ENCODE measurements around the gene USP20. TPM values are rescaled to one million over a fixed set of nuclear protein-coding genes. Genes with fewer than 3 reads are reported as not detected.

The USP20 gene
- total and polyA plus RNA-seq, 5 donors = 12.9 to 18.4 (median 15.6) TPM

DNA sequence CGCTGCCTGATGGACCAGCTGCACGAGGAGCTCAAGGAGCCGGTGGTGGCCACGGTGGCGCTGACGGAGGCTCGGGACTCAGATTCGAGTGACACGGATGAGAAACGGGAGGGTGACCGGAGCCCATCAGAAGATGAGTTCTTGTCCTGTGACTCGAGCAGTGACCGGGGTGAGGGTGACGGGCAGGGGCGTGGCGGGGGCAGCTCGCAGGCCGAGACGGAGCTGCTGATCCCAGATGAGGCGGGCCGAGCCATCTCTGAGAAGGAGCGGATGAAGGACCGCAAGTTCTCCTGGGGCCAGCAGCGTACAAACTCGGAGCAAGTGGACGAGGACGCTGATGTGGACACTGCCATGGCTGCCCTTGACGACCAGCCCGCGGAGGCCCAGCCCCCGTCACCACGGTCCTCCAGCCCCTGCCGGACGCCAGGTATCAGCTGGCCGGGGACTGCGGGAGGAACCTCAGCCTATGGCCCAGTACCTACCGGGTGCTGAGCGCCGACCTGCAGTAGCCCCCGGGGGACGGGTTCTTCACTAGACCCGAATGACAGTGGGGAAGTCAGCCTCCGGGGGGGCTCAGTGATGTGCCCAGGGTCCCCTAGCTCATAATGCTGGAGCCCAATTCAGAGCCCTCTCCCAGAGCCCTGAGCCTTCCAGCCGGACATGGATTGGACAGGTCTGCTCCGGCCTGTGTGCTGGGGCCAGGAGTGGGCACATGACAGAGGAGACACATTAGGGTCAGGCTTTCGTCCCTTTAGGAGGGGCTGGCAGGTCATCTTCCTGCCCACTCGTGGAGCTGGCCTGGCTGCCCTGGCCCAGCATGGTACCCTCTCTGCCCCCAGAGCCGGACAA is 33.0 kb downstream of the USP20 start:
- peak; percentile 11 to 20 for ATAC-seq
- no peaks in the 10 kb centered on the region for H3K9me3 ChIP-seq (ENCODE audit: control insufficient read depth, low read length)
- no peak overlapping the region for H3K4me3 ChIP-seq (ENCODE audit: low read length)
- WGBS = 88% methylated on average over 48 of the region's 48 CpGs
- DNase-seq = no peak
- no peaks in the 10 kb centered on the region for H3K27me3 ChIP-seq (ENCODE audit: control insufficient read depth, insufficient read depth)
- intact Hi-C loops (cut with DNase I) = no loop called here
- H3K27ac ChIP-seq (ENCODE audit: low read length) = no peak overlapping the region
- no peaks in the 10 kb centered on the region for H3K4me1 ChIP-seq (ENCODE audit: control insufficient read depth, insufficient read depth, low read length)

- intact Hi-C loops (cut with DNase I) = no loop called here
- H3K27ac ChIP-seq (ENCODE audit: low read length) = no peak overlapping the region
- H3K4me3 ChIP-seq (ENCODE audit: low read length) = no peak overlapping the region
- DNase-seq (peak in 1 of 3 donors; percentile 70), ATAC-seq (peak; percentile 21 to 32)
- no peaks in the 10 kb centered on the region for H3K4me1 ChIP-seq (ENCODE audit: control insufficient read depth, insufficient read depth, low read length)
- WGBS = 86% methylated on average over 28 of the region's 28 CpGs
- no peaks in the 10 kb centered on the region for H3K27me3 ChIP-seq (ENCODE audit: control insufficient read depth, insufficient read depth)
- H3K9me3 ChIP-seq (ENCODE audit: control insufficient read depth, low read length) = no peaks in the 10 kb centered on the region
These were observed 33.7 kb downstream of the USP20 start for GRCh38 chr9:129868872-129869486.

GRCh38 chr9:129869585-129870501 is 34.6 kb downstream of the USP20 start:
- intact Hi-C loops (cut with DNase I) = no loop called here
- Histone ChIP-seq H3K27me3 (ENCODE audit: control insufficient read depth, insufficient read depth) (no peaks in the 10 kb centered on the region), H3K27ac (ENCODE audit: low read length) (no peak overlapping the region), H3K4me1 (ENCODE audit: control insufficient read depth, insufficient read depth, low read length) (no peaks in the 10 kb centered on the region), H3K9me3 (ENCODE audit: control insufficient read depth, low read length) (no peaks in the 10 kb centered on the region), H3K4me3 (ENCODE audit: low read length) (no peak overlapping the region)
- 81% methylated on average over 24 of the region's 24 CpGs for WGBS
- ATAC-seq = peak; percentile 25 to 36
- peak in 1 of 3 donors; percentile 69 for DNase-seq

GRCh38 chr9:129871046-129871445 is 35.8 kb downstream of the USP20 start:
- no peak overlapping the region for H3K4me3 ChIP-seq (ENCODE audit: low read length)
- H3K4me1 ChIP-seq (ENCODE audit: control insufficient read depth, insufficient read depth, low read length) = no peaks in the 10 kb centered on the region
- no peaks in the 10 kb centered on the region for H3K9me3 ChIP-seq (ENCODE audit: control insufficient read depth, low read length)
- no peak overlapping the region for H3K27ac ChIP-seq (ENCODE audit: low read length)
- intact Hi-C loops (cut with DNase I) = no loop called here
- DNase-seq (no peak), ATAC-seq (no peak)
- 94% methylated on average over 11 of the region's 11 CpGs for WGBS
- no peaks in the 10 kb centered on the region for H3K27me3 ChIP-seq (ENCODE audit: control insufficient read depth, insufficient read depth)

DNA sequence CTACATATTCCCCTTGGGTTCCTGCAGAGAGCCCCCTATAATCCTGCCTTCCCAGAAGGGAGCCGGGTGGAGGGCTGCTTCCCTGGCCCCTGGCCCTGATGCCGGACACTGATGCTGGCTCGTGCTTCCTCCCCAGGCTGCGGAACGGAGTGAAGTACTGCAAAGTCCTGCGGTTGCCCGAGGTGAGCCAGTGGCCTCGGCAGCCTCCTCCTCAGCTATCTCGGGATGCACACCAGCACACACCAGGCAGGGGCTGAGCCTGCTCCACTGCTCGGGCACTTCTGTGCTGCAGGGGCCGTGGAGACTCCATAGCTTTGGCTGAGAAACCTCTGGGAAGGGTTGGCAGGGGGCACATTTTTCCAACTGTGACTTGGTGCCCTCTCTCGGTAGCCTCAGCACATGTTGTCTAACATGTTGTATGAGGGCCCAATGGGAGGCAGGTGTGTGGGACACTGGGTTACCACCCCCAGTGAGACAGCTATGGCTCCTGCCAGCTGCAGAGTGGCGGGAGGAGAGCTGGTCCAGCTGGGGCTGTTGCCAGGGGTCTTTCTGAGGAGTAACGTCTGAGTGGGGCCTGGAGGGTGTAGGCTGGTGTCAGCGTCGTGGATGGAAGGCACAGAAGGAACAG is 38.4 kb downstream of the USP20 start:
- intact Hi-C loops (cut with DNase I) = no loop called here
- ATAC-seq = no peak
- 84% methylated on average over 16 of the region's 16 CpGs for WGBS
- Histone ChIP-seq H3K27me3 (ENCODE audit: control insufficient read depth, insufficient read depth) (no peaks in the 10 kb centered on the region), H3K4me3 (ENCODE audit: low read length) (no peak overlapping the region), H3K4me1 (ENCODE audit: control insufficient read depth, insufficient read depth, low read length) (no peaks in the 10 kb centered on the region), H3K27ac (ENCODE audit: low read length) (no peak overlapping the region), H3K9me3 (ENCODE audit: control insufficient read depth, low read length) (no peaks in the 10 kb centered on the region)
- DNase-seq = peak in 1 of 3 donors; percentile 32

DNA sequence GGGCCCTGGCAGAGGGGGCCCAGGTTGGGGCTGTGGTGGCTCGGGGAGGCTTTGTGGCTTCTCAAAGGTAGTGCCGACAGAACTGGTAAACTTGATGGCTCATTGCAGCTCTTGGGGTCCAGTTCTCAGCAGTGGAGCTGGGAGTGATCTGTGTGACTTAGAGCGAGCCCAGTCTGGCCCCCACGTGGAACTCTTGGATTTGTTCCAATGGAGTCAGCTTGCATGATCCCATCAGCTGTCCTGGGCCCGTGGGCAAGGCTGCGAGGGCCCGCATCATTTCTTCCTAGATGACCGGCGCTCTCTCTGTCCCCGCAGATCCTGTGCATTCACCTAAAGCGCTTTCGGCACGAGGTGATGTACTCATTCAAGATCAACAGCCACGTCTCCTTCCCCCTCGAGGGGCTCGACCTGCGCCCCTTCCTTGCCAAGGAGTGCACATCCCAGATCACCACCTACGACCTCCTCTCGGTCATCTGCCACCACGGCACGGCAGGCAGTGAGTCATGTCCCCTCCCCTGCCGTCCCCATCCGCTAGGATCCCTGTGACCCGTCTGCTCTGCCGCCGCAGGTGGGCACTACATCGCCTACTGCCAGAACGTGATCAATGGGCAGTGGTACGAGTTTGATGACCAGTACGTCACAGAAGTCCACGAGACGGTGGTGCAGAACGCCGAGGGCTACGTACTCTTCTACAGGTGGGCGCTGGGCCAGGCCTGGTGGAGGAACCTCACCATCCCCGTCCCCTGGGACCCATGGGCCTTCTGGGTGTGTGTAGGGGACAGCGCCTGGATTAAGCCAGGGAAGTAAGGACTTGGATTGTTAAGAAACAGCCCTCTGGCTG is 39.2 kb downstream of the USP20 start:
- Histone ChIP-seq H3K4me1 (ENCODE audit: control insufficient read depth, insufficient read depth, low read length) (no peaks in the 10 kb centered on the region), H3K27ac (ENCODE audit: low read length) (no peak overlapping the region), H3K4me3 (ENCODE audit: low read length) (no peak overlapping the region), H3K27me3 (ENCODE audit: control insufficient read depth, insufficient read depth) (no peaks in the 10 kb centered on the region), H3K9me3 (ENCODE audit: control insufficient read depth, low read length) (no peaks in the 10 kb centered on the region)
- 91% methylated on average over 38 of the region's 38 CpGs for whole genome bisulfite sequencing
- DNase-seq = peak in 1 of 3 donors; percentile 44
- no peak for ATAC-seq
- intact Hi-C loops (cut with DNase I) = no loop called here

- Histone ChIP-seq H3K4me1 (ENCODE audit: control insufficient read depth, insufficient read depth, low read length) (no peaks in the 10 kb centered on the region), H3K27me3 (ENCODE audit: control insufficient read depth, insufficient read depth) (no peaks in the 10 kb centered on the region), H3K4me3 (ENCODE audit: low read length) (no peak overlapping the region), H3K9me3 (ENCODE audit: control insufficient read depth, low read length) (no peaks in the 10 kb centered on the region), H3K27ac (ENCODE audit: low read length) (no peak overlapping the region)
- WGBS = 91% methylated on average over 23 of the region's 23 CpGs
- intact Hi-C loops (cut with DNase I) = no loop called here
- ATAC-seq (no peak), DNase-seq (no peak)
These were observed 39.9 kb downstream of the USP20 start for GRCh38 chr9:129875181-129875611.

DNA sequence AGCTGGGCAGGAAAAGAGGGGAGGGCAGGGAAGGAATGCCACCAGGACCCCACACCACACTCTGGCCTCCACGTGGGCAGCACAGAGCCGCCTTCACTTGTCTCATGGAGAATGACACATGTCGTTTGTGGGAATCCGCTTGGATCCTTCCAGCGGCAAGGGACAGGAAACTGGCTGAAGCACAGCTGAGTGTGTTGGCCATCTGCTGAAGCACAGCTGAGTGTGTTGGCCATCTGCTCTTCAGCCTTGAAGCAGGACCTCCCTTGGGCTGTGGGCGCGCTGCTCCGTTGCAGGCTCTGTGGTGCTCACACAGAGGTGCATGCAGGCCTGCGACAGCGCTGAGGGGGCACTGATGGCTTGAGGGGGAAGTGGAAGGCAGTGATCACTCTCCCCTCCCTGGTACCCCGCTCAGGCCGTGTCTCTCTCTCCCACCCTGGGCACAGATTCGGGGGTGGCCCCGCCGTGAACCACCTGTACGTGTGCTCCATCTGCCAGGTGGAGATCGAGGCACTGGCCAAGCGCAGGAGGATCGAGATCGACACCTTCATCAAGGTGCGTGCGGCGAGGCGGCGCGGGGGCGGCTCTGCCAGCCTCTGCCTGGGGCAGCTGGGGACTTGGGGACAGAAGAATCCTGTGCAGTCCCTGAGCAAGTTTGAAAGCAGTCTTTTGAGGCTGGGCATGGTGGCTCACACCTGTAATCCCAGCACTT is 40.6 kb downstream of the USP20 start:
- WGBS = 94% methylated on average over 27 of the region's 27 CpGs
- intact Hi-C loops (cut with DNase I) = no loop called here
- no peaks in the 10 kb centered on the region for H3K4me1 ChIP-seq (ENCODE audit: control insufficient read depth, insufficient read depth, low read length)
- no peaks in the 10 kb centered on the region for H3K9me3 ChIP-seq (ENCODE audit: control insufficient read depth, low read length)
- ATAC-seq (no peak), DNase-seq (no peak)
- H3K27ac ChIP-seq (ENCODE audit: low read length) = no peak overlapping the region
- no peak overlapping the region for H3K4me3 ChIP-seq (ENCODE audit: low read length)
- H3K27me3 ChIP-seq (ENCODE audit: control insufficient read depth, insufficient read depth) = no peaks in the 10 kb centered on the region

- Histone ChIP-seq H3K4me3 (ENCODE audit: low read length) (no peak overlapping the region), H3K9me3 (ENCODE audit: control insufficient read depth, low read length) (no peaks in the 10 kb centered on the region), H3K27ac (ENCODE audit: low read length) (no peak overlapping the region), H3K4me1 (ENCODE audit: control insufficient read depth, insufficient read depth, low read length) (no peaks in the 10 kb centered on the region), H3K27me3 (ENCODE audit: control insufficient read depth, insufficient read depth) (no peaks in the 10 kb centered on the region)
- WGBS = 90% methylated on average over 7 of the region's 7 CpGs
- ATAC-seq = no peak
- DNase-seq = no peak
- intact Hi-C loops (cut with DNase I) = no loop called here
These were observed 41.6 kb downstream of the USP20 start for GRCh38 chr9:129876815-129877214.

Data from right cardiac atrium (tissue), 5 donors.